CD14-positive monocyte (primary cell): ENCODE measurements around the gene HSPA4. TPM values are rescaled to one million over a fixed set of nuclear protein-coding genes. Genes with fewer than 3 reads are reported as not detected.
A peak's percentile ranks its signal among the peaks of the same experiment; 100 is the strongest.

ENCODE experiments used
- DNase-seq, 3 donors: peaks; one replicate each; pipeline ENCODE4 v3.0.0-alpha.2; 2011 to 2022
- H2AFZ ChIP-seq: 2 replicates; pipeline ENCODE4 v1.6.0; 2012; ENCODE audit warnings: mild to moderate bottlenecking, low read depth, low read length, inconsistent platforms; ENCODE audit not compliant: insufficient read depth, poor library complexity, severe bottlenecking
- H3K27ac ChIP-seq, 2 donors: 1 replicate in 1 of 2; 2 replicates in 1 of 2; pipeline ENCODE4 v1.5.1; 2012 to 2013; ENCODE audit warnings: low read length in 2 of 2, control low read depth in 1 of 2, inconsistent platforms in 1 of 2, low read depth in 1 of 2, mild to moderate bottlenecking in 1 of 2
- H3K27me3 ChIP-seq, 2 donors: one replicate each; pipeline versions ENCODE4 v1.6.0 to v1.6.1; 2011 to 2013; ENCODE audit warnings: low read length in 2 of 2; ENCODE audit not compliant: control insufficient read depth in 2 of 2, insufficient read depth in 2 of 2
- H3K36me3 ChIP-seq, 2 donors: replicated peaks in 1 of 2; 1 replicate in 1 of 2; 2 replicates in 1 of 2; pipeline versions ENCODE4 v1.5.1 to v1.6.1; 2012 to 2013; ENCODE audit warnings: low read length in 2 of 2, control low read depth in 1 of 2, inconsistent platforms in 1 of 2, mild to moderate bottlenecking in 1 of 2; ENCODE audit not compliant: insufficient read depth in 2 of 2, control insufficient read depth in 1 of 2
- H3K4me1 ChIP-seq, 2 donors: 1 replicate in 1 of 2; 2 replicates in 1 of 2; pipeline versions ENCODE4 v1.5.1 to v1.6.1; 2012 to 2013; ENCODE audit warnings: low read length in 2 of 2, control low read depth in 1 of 2, inconsistent platforms in 1 of 2, mild to moderate bottlenecking in 1 of 2, moderate library complexity in 1 of 2; ENCODE audit not compliant: insufficient read depth in 2 of 2, control insufficient read depth in 1 of 2
- H3K4me2 ChIP-seq: replicated peaks from 2 replicates; pipeline ENCODE3; 2012; ENCODE audit warnings: low read length, moderate library complexity, mild to moderate bottlenecking; ENCODE audit not compliant: poor library complexity, severe bottlenecking; ENCODE audit errors: extremely low read depth
- H3K4me3 ChIP-seq, 3 experiments: fragments of 200-600 bp in 1 of 3; sonication (generic) in 1 of 3; replicated peaks in 1 of 3; 1 replicate in 2 of 3; 2 replicates in 1 of 3; pipeline ENCODE4 v1.5.1; 2011 to 2013; ENCODE audit warnings: low read length in 3 of 3, mild to moderate bottlenecking in 3 of 3, control low read depth in 2 of 3, low read depth in 2 of 3, inconsistent platforms in 1 of 3, moderate library complexity in 1 of 3
- H3K79me2 ChIP-seq: 2 replicates; pipeline ENCODE4 v1.6.0; 2012; ENCODE audit warnings: mild to moderate bottlenecking, control low read depth, inconsistent platforms, low read length, moderate library complexity; ENCODE audit not compliant: insufficient read depth
- H3K9ac ChIP-seq: 2 replicates; pipeline ENCODE4 v1.6.0; 2017; ENCODE audit warnings: low read length, mild to moderate bottlenecking; ENCODE audit not compliant: insufficient read depth, poor library complexity, severe bottlenecking
- H3K9me3 ChIP-seq, 2 donors: replicated peaks in 1 of 2; 1 replicate in 1 of 2; 2 replicates in 1 of 2; pipeline versions ENCODE4 v1.5.1 to v1.6.1; 2012 to 2013; ENCODE audit warnings: low read length in 2 of 2, control low read depth in 1 of 2; ENCODE audit not compliant: control insufficient read depth in 1 of 2, insufficient read depth in 1 of 2
- H4K20me1 ChIP-seq: 2 replicates; pipeline ENCODE4 v1.6.0; 2012; ENCODE audit warnings: mild to moderate bottlenecking, low read length, control low read depth, moderate library complexity; ENCODE audit not compliant: insufficient read depth
- H3K27ac Mint-ChIP-seq, 7 donors: one replicate each; pipeline ENCODE4 v1.8.0; 2020; ENCODE audit warnings: mild to moderate bottlenecking in 7 of 7, mixed read lengths in 7 of 7, moderate library complexity in 6 of 7, inconsistent platforms in 2 of 7
- H3K27me3 Mint-ChIP-seq, 3 donors: one replicate each; pipeline ENCODE4 v1.8.0; 2021 to 2022; ENCODE audit warnings: low read depth in 3 of 3, mild to moderate bottlenecking in 3 of 3, mixed read lengths in 3 of 3, moderate library complexity in 3 of 3, inconsistent platforms in 1 of 3
- H3K36me3 Mint-ChIP-seq, 2 donors: one replicate each; pipeline ENCODE4 v1.8.0; 2020; ENCODE audit warnings: mixed read lengths in 2 of 2, inconsistent platforms in 1 of 2, mild to moderate bottlenecking in 1 of 2
- H3K4me1 Mint-ChIP-seq: one replicate; pipeline ENCODE4 v1.8.0; 2020; ENCODE audit warnings: mild to moderate bottlenecking, mixed read lengths
- H3K4me3 Mint-ChIP-seq, 2 donors: one replicate each; pipeline ENCODE4 v1.8.0; 2020; ENCODE audit warnings: mild to moderate bottlenecking in 2 of 2, mixed read lengths in 2 of 2, moderate library complexity in 1 of 2
- H3K9me3 Mint-ChIP-seq, 7 donors: one replicate each; pipeline ENCODE4 v1.8.0; 2020 to 2022; ENCODE audit warnings: mixed read lengths in 7 of 7, mild to moderate bottlenecking in 6 of 7, moderate library complexity in 6 of 7, inconsistent platforms in 2 of 7
- CTCF ChIP-seq: fragments of 200-600 bp; IDR thresholded peaks from one replicate; pipeline ENCODE4 v1.8.0; 2022; ENCODE audit warnings: antibody characterized with exemption, mild to moderate bottlenecking
- WGBS: methylation state at CpG from one replicate; pipeline ENCODE4 v1.1.5; 2013; ENCODE audit warnings: missing lambda C conversion rate; ENCODE audit not compliant: insufficient coverage; 5-methylcytosine and 5-hydroxymethylcytosine counted together
- intact Hi-C, 2 donors: fragments of 100-400 bp; cut with micrococcal nuclease; formaldehyde crosslinking; loops; one replicate each; pipeline versions ENCODE4 v1.15.0 to v1.15.1; 2023
- polyA plus RNA-seq, 3 donors: library from polyadenylated mRNA; depleted of rRNA in 1 of 3; unstranded in 2 of 3; stranded (reverse) in 1 of 3; fragments of 300-500 nt in 2 of 3; fragments of >200 nt in 1 of 3; fragmentation: Illumina TruSeq in 2 of 3; gene quantifications; 1 replicate in 2 of 3; 2 replicates in 1 of 3; pipeline ENCODE4 v1.2.3, GENCODE V29; 2012 to 2021

The HSPA4 gene
- polyA plus RNA-seq, 3 donors = 15.7 to 52.0 (median 27.7) TPM

- peaks cover 0 to 6% (median 5%) of the 10 kb centered on the region in 3 donors for H3K27me3 Mint-ChIP-seq
- no peak for TF ChIP-seq CTCF
Measured at GRCh38 chr5:133032852-133033742, 18.7 kb upstream of the HSPA4 start.

GRCh38 chr5:133034064-133034463, 17.7 kb upstream of the HSPA4 start:
- Histone ChIP-seq H2AFZ (no peak overlapping the region), H3K36me3 (no peaks in the 10 kb centered on the region), H3K79me2 (no peaks in the 10 kb centered on the region), H3K9ac (no peak overlapping the region), H3K27ac (no peak overlapping the region), H3K4me3 (no peak overlapping the region), H3K4me2 (no peak overlapping the region), H3K9me3 (no peaks in the 10 kb centered on the region), H4K20me1 (no peaks in the 10 kb centered on the region), H3K4me1 (peaks cover 0 to 4% of the 10 kb centered on the region in 2 donors), H3K27me3 (no peaks in the 10 kb centered on the region)
- WGBS = 61% methylated on average over 6 of the region's 11 CpGs
- Mint-ChIP-seq H3K9me3 (peaks cover 0 to 5% (median 0%) of the 10 kb centered on the region in 7 donors), H3K4me1 (peaks cover 8% of the 10 kb centered on the region), H3K27ac (no peak overlapping the region), H3K27me3 (peaks cover 0 to 7% (median 3%) of the 10 kb centered on the region in 3 donors), H3K4me3 (no peak overlapping the region), H3K36me3 (no peaks in the 10 kb centered on the region)
- intact Hi-C loops = no loop called here
- no peak for TF ChIP-seq CTCF
- peak in 2 of 3 donors; percentile 23 to 35 for DNase-seq

More at GRCh38 chr5:133032852-133033742, 18.7 kb upstream of the HSPA4 start:
- Mint-ChIP-seq H3K9me3 (peaks cover 0 to 5% (median 0%) of the 10 kb centered on the region in 7 donors), H3K27ac (peak overlapping the region in 2 of 7 donors; percentile 8 to 11), H3K4me3 (no peak overlapping the region), H3K36me3 (no peaks in the 10 kb centered on the region), H3K4me1 (peaks cover 8% of the 10 kb centered on the region)
- peaks cover 0 to 4% of the 10 kb centered on the region in 2 donors for H3K4me1 ChIP-seq
- DNase-seq = no peak
- H3K27ac ChIP-seq = no peak overlapping the region
- H4K20me1 ChIP-seq = no peaks in the 10 kb centered on the region
- no peaks in the 10 kb centered on the region for H3K9me3 ChIP-seq
- H3K27me3 ChIP-seq = no peaks in the 10 kb centered on the region
- no peak overlapping the region for H2AFZ ChIP-seq
- no peaks in the 10 kb centered on the region for H3K79me2 ChIP-seq
- intact Hi-C loops = no loop called here
- no peaks in the 10 kb centered on the region for H3K36me3 ChIP-seq
- no peak overlapping the region for H3K4me2 ChIP-seq
- no peak overlapping the region for H3K4me3 ChIP-seq
- 88% methylated on average over 3 of the region's 6 CpGs for WGBS
- no peak overlapping the region for H3K9ac ChIP-seq
